ENCODE results near the gene ZNF428.
"Not testable (repeated sequence)": the region's sequence is repeated elsewhere in the genome, so short reads cannot be mapped to it uniquely, and the experiment has no call there.

ZNF428 gene

GRCh38 chr19:43595999-43596841, 23.2 kb downstream of the ZNF428 start, which contains the start of the genes IRGQ and ZNF576:
TSS of gene IRGQ (minus strand) at chr19:43596134. CDS start at chr19:43595338, 796 bp downstream.
TSS of gene ZNF576 (plus strand) at chr19:43596595. CDS start at chr19:43597109, 514 bp downstream.
- DNase-seq (ENCODE audit: insufficient read length, low spot score) (peak; percentile 94), FAIRE-seq (peak; percentile 100)
- TF ChIP-seq POLR2A (IDR thresholded peaks at IDR 0.05; ENCODE audit: low read depth, low read length) (no peak), POLR2AphosphoS5 (IDR thresholded peaks at IDR 0.05; ENCODE audit: low read depth, low read length) (peak; percentile 43), POU2F2 (IDR thresholded peaks at IDR 0.05; ENCODE audit: low read depth, low read length) (no peak), PAX5 (IDR thresholded peaks at IDR 0.05; ENCODE audit: insufficient read depth, low read length, severe bottlenecking) (no peak), TAF1 (IDR thresholded peaks at IDR 0.05; ENCODE audit: low read depth, low read length) (peak; percentile 54), SPI1 (IDR thresholded peaks at IDR 0.05; ENCODE audit: low read depth, low read length) (no peak)

- DNase-seq (ENCODE audit: insufficient read length, low spot score): no peak
- no peak for FAIRE-seq
- TF ChIP-seq POLR2A (IDR thresholded peaks at IDR 0.05; ENCODE audit: low read depth, low read length) (no peak), SPI1 (IDR thresholded peaks at IDR 0.05; ENCODE audit: low read depth, low read length) (no peak), TAF1 (IDR thresholded peaks at IDR 0.05; ENCODE audit: low read depth, low read length) (no peak), PAX5 (IDR thresholded peaks at IDR 0.05; ENCODE audit: insufficient read depth, low read length, severe bottlenecking) (no peak), POU2F2 (IDR thresholded peaks at IDR 0.05; ENCODE audit: low read depth, low read length) (no peak)
Observed at GRCh38 chr19:43595605-43595998, 23.8 kb downstream of the ZNF428 start.

DNA sequence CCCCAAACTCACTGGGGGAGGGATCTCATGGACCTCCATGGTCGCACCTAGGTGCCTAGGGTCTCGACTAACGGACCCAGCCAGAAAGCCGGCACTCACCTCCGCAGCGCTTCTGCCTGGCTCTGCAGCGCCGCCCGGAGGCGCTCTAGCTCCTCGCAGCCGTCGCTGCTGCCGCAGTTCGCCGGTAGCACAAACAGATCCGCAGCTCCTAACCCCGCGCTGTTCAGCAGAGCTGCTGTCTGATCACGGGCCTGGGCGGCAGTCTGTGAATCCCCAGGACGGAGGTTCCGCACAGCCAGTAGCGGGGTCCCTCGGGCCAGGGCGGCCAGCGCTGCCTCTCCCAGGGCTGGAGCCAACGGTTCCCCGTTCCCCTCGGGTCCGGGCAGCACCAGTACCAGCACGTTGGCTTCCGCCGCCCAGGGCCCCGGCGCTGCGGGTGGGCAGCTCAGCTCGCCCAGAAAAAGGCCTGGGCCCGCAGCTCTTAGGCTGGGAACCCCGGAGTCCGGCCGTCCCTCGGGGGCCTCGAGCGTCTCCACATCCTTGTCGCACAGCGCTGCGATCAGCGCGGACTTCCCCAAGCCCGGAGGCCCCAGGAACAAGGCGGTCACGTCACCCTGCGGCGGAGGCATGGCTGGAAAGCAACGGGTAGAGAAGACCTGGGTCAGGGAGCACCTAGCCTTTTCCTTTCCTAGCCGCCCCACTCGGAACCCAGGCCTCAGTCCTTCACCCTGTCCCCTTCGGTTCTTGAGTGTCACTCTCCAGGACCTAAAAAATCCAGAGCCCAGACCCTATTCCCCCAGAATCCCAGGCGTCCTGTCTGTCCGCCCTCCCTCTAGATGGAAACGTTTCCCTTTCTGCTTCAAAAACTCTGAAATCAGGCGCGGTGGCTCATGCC, 24.5 kb downstream of the ZNF428 start:
- FAIRE-seq: peak; percentile 89
- no peak for TF ChIP-seq SPI1 (IDR thresholded peaks at IDR 0.05; ENCODE audit: low read depth, low read length)
- TF ChIP-seq POU2F2 (IDR thresholded peaks at IDR 0.05; ENCODE audit: low read depth, low read length): no peak
- TF ChIP-seq POLR2AphosphoS5 (IDR thresholded peaks at IDR 0.05; ENCODE audit: low read depth, low read length): 0 out of 2 replicates have a peak, but pooled peaks have one; percentile 5
- TF ChIP-seq POLR2A (IDR thresholded peaks at IDR 0.05; ENCODE audit: low read depth, low read length): 0 out of 2 replicates have a peak, but pooled peaks have one; percentile 42
- peak; percentile 65 for DNase-seq (ENCODE audit: insufficient read length, low spot score)

GRCh38 chr19:43594081-43594697, 25.2 kb downstream of the ZNF428 start:
- FAIRE-seq (no peak), DNase-seq (ENCODE audit: insufficient read length, low spot score) (no peak)
- TF ChIP-seq SPI1 (IDR thresholded peaks at IDR 0.05; ENCODE audit: low read depth, low read length): no peak
- no peak for TF ChIP-seq PAX5 (IDR thresholded peaks at IDR 0.05; ENCODE audit: insufficient read depth, low read length, severe bottlenecking)
- TF ChIP-seq TAF1 (IDR thresholded peaks at IDR 0.05; ENCODE audit: low read depth, low read length): no peak
- TF ChIP-seq POU2F2 (IDR thresholded peaks at IDR 0.05; ENCODE audit: low read depth, low read length): no peak
- no peak for TF ChIP-seq POLR2A (IDR thresholded peaks at IDR 0.05; ENCODE audit: low read depth, low read length)
- TF ChIP-seq POLR2AphosphoS5 (IDR thresholded peaks at IDR 0.05; ENCODE audit: low read depth, low read length): no peak

DNA sequence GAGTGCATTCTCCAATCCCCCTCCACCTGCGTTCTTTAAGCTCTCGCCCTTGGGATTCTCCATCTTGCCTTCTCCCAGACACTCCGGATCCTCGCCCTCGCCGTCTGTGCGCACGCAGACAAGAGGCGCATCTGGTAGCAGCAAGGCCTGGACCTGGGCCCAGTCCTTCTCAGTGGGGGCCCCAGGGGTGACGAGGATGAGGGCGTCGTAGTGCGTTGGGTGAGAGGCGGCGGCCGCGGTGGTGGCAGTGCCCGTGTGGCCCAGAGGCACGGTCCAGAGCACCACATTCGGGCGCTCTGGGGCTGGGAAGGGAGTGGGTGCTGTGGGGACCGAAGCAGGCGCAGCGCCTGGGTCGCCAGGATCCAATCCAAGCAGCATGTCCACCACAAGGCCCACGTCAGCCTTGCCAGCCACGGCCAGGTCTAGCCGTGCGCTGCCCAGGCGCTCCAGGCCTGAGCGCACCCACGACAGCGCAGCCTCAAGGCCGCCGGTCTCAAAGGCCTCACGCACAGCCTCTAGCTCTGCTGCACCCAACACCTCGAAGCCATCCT, 26.6 kb downstream of the ZNF428 start:
- no peak for DNase-seq (ENCODE audit: insufficient read length, low spot score)
- no peak for FAIRE-seq
- no peak for TF ChIP-seq PAX5 (IDR thresholded peaks at IDR 0.05; ENCODE audit: insufficient read depth, low read length, severe bottlenecking)

DNA sequence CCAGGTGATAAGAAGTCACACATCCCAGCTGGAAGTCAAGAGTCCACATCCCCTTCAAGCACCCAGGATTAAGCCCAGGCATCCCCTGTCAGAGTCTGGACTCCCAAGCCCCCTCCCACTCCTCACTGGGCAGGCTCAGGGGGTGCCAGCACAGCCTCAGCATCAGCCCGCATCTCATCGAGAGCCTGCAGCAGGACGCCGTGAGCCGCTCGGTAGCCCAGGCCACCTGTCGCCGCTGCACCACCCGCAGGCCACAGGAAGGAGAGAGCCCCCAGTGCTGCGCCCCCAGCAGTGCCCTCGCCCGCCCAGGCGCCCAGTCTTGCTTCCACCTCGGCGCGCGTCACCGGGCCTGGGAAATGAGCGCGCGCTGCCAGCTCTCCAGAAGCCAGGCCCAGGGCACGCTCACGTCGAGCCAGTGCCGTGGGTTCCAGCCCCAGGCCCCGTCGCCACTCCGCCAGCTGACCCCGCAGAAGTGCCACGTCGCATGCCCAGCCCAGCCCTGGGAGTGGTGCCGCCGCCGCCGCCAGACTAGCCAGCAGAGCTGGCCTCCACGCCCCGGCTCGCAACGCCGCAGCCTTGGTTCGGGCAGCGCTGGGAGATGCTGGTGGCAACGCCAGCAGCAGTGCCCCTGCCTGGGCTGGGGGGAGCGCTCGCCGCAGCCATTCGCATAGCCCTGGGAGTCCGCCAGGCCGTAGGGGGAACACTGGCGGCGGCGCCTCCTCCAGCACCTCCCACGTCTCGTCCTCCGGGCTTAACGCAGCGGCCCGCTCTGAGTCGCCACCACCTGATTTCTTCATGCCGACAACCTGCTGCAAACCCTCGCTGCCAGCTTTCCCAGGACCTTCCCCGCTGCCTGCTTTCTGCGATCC, 27.3 kb downstream of the ZNF428 start:
- no peak for DNase-seq (ENCODE audit: insufficient read length, low spot score)
- TF ChIP-seq PAX5 (IDR thresholded peaks at IDR 0.05; ENCODE audit: insufficient read depth, low read length, severe bottlenecking) (no peak), POLR2AphosphoS5 (IDR thresholded peaks at IDR 0.05; ENCODE audit: low read depth, low read length) (no peak), SPI1 (IDR thresholded peaks at IDR 0.05; ENCODE audit: low read depth, low read length) (no peak), TAF1 (IDR thresholded peaks at IDR 0.05; ENCODE audit: low read depth, low read length) (no peak), POLR2A (IDR thresholded peaks at IDR 0.05; ENCODE audit: low read depth, low read length) (no peak), POU2F2 (IDR thresholded peaks at IDR 0.05; ENCODE audit: low read depth, low read length) (no peak)
- no peak for FAIRE-seq

GRCh38 chr19:43589678-43590077, 29.8 kb downstream of the ZNF428 start:
- TF ChIP-seq POLR2AphosphoS5 (IDR thresholded peaks at IDR 0.05; ENCODE audit: low read depth, low read length) (no peak), POLR2A (IDR thresholded peaks at IDR 0.05; ENCODE audit: low read depth, low read length) (no peak), TAF1 (IDR thresholded peaks at IDR 0.05; ENCODE audit: low read depth, low read length) (no peak), PAX5 (IDR thresholded peaks at IDR 0.05; ENCODE audit: insufficient read depth, low read length, severe bottlenecking) (no peak), SPI1 (IDR thresholded peaks at IDR 0.05; ENCODE audit: low read depth, low read length) (no peak), POU2F2 (IDR thresholded peaks at IDR 0.05; ENCODE audit: low read depth, low read length) (no peak)
- no peak for DNase-seq (ENCODE audit: insufficient read length, low spot score)
- peak; percentile 26 for FAIRE-seq

DNA sequence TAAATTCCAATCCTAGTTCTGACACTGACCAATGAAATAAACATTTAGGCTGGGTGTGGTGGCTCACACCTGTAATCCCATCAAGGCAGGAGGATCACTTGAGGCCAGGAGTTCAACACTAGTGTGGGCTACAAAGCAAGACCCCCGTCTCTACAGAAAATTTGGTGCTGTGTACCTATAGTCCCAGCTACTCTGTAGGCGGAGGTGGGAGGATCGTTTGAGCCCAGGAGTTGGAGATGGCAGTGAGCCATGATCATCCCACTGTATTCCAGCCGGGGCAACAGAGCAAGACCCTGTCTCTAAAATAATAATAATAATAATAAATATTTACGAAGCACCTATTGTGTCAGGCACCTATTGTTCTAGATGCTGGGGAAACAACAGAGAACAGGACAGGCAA, 30.2 kb downstream of the ZNF428 start:
- FAIRE-seq (peak; percentile 9), DNase-seq (ENCODE audit: insufficient read length, low spot score) (no peak)
- TF ChIP-seq PAX5 (IDR thresholded peaks at IDR 0.05; ENCODE audit: insufficient read depth, low read length, severe bottlenecking) (no peak), POLR2AphosphoS5 (IDR thresholded peaks at IDR 0.05; ENCODE audit: low read depth, low read length) (no peak)

GRCh38 chr19:43587029-43587428, 32.4 kb downstream of the ZNF428 start:
- FAIRE-seq; DNase-seq (ENCODE audit: insufficient read length, low spot score): not testable (repeated sequence)

All from GM12891 (cell line).